IPS-18c (cell line): ENCODE data around the gene DOK4.
"Not testable (repeated sequence)": the region's sequence is repeated elsewhere in the genome, so short reads cannot be mapped to it uniquely, and the experiment has no call there.

Source experiments
- H3K4me3 ChIP-seq: 2 replicates; pipeline ENCODE4 v1.7.0; 2013; ENCODE audit warnings: low read depth, mild to moderate bottlenecking, low read length, moderate library complexity; ENCODE audit not compliant: insufficient read depth
- H3K9me3 ChIP-seq: one replicate; pipeline ENCODE4 v1.6.1; 2013; ENCODE audit warnings: mild to moderate bottlenecking, low read length, moderate library complexity; ENCODE audit not compliant: control insufficient read depth, insufficient read depth

DOK4 gene

DNA sequence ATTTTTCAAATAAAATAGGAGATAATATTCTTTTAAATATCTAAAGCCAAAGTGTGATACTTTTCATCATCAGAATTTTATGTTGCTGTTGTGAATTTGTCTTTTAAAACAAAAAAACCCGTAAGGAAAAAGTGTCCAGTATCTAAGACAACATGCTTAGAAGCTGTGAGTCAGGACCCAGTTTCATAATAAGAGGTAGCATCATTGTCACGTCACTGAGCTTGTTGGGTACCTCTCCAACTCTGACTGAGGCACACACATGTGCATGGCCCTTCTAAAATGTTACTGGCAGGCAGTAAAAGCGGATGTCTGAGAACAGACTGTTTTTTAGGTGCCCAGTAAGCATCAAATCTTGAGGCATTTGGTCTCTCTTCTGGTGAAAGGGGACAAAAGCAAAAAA is 41.6 kb downstream of the DOK4 start:
- Histone ChIP-seq H3K4me3 (no peak overlapping the region), H3K9me3 (no peaks in the 10 kb centered on the region)

DNA sequence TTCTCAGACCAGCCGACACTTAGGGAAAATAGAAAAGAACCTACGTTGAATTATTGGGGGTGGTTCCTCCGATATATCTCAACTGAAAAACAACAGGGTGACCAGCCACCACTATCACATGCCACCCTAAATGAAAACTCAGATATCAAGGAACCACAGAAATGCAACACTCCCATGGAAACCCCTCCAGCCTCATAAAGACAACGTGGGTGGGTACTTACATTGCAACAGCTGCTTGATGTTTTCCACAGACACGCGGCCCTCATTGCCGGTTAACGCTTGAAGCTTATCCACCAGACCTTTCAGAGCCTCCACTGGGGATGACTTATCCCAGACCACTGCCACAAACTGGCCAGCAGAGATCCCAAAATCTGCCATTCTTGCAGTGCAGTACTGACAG is 45.7 kb downstream of the DOK4 start:
- H3K4me3 ChIP-seq, H3K9me3 ChIP-seq: not testable (repeated sequence)

DNA sequence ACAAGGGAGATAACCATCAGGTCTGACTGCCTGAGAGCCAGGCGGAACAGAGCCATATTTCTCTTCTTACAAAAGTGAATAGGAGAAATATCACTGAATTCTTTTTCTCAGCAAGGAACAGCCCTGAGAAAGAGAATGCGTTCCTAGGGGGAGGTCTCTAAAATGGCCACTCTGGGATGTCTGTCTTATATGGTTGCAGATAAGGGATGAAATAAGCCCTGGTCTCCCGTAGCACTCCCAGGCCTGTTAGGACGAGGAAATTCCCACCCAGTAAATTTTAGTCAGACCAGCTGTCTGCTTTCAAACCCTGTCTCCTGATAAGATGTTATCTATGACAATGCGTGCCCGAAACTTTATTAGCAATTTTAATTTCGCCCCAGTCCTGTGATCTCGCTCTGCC is 46.3 kb downstream of the DOK4 start:
- not testable (repeated sequence) for H3K9me3 ChIP-seq, H3K4me3 ChIP-seq

DNA sequence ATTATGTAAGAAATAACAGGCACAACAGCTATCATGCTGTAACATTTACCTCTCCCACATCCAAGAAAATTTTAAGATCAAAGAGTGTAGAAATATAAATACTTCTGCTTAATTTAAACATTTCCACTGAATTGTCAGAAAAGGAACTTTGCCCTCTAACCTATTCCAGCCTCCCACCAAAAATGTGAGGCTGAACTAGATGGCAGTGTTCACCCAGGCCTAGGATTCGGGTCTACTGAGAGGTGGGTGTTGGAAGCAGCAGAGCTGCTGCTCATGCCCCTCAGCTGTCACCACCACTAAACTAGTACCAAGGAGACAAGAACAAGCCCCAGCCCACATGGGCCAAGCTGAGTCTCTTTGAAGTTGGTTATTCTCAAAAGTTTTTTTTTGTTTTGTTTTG is 50.5 kb downstream of the DOK4 start:
- Histone ChIP-seq H3K9me3 (no peaks in the 10 kb centered on the region), H3K4me3 (no peak overlapping the region)

DNA sequence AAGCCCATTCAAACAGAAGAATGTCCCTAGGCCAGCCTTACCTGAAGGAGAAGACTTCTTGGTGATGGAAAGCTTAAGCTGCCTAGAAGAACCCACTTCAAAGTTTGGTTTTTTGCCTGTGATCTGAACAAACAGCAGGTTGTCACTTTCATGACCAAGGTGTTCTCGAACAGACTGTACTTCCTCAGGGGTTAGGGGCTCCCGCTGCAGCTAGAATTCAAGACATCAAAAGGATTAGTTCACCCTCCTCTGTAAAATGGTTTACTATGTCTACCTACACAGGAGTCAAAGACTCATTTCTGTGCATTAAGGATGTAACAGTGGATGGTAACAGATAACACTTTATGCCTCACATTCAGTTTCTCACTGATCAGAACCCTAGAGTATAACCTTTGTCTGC is 52.3 kb downstream of the DOK4 start:
- Histone ChIP-seq H3K9me3 (no peaks in the 10 kb centered on the region), H3K4me3 (no peak overlapping the region)

DNA sequence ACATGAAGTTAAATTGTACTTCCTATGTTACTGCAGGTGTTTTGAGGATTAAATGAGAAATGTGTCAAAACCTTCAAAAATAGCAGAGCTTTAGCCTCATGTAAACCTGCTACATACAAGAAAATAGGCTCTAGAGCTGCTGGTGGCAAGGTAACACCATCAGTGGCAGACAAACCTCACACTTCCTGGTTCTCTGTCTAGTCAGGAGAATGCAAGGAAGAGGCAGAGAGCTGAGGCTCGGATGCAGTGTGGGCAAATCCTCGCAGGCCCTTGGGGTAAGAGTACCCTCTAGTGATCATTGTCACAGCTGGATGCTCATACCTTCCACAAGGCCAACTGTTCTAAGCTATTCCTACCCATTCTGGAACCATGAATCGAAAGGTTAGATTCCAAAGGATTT is 53.3 kb downstream of the DOK4 start:
- no peaks in the 10 kb centered on the region for H3K9me3 ChIP-seq
- H3K4me3 ChIP-seq: no peak overlapping the region

DNA sequence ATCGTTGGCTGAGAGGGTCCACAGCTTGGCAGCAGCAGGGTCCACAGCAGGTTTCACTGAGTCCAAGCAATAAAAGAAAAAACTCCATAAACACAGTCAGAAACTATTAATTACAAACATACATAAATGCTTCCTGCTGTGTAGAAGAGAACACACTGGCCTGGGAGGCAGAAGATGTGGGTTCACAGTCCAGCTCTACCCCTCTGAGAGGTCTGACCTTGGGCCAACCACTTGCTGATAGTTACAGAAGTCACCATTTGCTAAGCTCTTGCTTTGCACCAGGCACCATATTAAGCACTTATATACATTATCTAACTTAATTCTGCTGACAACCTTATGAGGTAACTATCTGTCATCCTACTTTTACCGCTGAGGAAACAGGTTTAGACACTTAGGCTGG is 53.8 kb downstream of the DOK4 start:
- Histone ChIP-seq H3K9me3 (no peaks in the 10 kb centered on the region), H3K4me3 (no peak overlapping the region)

DNA sequence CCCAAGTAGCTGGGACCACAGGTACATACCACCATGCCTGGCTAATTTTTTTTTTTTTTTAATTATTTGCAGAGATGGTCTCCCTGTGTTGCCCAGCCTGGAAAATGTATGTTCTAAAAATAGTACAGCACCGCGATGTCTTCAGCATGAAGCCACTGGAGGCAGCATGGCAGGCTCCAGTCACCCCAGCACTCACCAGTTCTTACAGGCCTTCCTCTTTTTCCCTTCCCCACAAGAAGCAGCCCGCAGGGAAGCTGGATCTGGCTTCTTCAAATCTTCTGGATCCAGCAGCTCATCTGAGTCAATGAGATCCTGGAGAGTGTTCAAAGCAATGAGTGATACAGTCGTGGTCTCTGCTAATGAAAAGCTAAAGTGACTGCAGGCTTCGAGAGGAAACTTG is 55.3 kb downstream of the DOK4 start:
- Histone ChIP-seq H3K4me3 (no peak overlapping the region), H3K9me3 (no peaks in the 10 kb centered on the region)

DNA sequence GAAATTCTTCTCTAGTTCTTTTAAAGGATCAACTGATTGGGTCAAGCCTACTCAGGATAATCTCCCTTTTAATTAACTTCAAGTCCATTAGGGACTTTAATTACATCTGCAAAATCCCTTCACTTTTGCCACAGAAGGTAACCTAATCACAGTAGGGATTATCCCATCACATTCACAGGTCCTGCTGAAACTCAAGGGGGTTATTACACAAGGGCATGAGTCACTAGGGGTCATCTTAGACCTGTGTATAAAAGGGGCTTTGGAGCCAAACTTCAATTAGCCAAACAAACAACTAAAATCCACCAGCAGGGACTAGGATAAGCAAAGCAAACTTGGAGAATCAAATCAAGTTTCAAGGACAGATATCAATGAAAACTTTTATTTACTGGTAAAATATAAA is 58.5 kb downstream of the DOK4 start:
- no peaks in the 10 kb centered on the region for H3K9me3 ChIP-seq
- H3K4me3 ChIP-seq: no peak overlapping the region

DNA sequence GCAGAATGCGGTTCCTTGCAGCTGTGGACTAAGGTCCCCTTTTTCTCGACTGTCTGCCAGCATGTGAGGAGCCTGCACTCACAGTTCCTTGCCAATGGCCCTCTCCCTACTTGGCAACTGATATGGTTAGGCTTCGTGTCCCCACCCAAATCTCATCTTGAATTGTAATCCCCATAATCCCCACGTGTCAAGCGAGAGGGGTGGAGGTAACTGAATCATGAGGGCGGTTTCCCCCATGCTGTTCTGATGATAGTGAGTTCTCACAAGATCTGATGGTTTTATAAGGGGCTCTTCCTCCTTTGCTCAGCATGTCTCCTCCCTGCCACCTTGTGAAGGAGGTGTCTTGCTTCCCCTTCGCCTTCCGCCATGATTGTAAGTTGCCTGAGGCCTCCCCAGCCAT is 59.0 kb downstream of the DOK4 start:
- Histone ChIP-seq H3K4me3 (no peak overlapping the region), H3K9me3 (no peaks in the 10 kb centered on the region)

DNA sequence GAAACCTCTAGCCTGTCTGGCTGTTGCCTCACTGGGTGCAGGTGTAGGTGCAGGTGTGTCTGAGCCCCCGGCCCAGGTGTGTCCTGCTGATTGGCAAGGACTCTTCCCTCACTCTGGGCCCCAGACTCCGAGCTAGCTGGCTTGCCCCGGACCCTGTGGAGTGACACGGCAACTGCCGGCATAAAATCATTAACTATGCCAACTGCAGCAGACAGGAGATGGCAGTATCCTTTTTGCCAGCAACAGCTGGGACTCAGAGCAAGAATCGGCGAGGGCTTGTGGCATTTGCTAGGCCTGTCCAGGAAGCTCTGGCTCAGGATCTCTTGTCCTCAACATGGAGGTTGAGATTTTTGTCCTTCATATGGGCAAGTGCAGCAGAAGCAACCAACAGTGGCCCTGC is 59.9 kb downstream of the DOK4 start:
- no peak overlapping the region for H3K4me3 ChIP-seq
- no peaks in the 10 kb centered on the region for H3K9me3 ChIP-seq

DNA sequence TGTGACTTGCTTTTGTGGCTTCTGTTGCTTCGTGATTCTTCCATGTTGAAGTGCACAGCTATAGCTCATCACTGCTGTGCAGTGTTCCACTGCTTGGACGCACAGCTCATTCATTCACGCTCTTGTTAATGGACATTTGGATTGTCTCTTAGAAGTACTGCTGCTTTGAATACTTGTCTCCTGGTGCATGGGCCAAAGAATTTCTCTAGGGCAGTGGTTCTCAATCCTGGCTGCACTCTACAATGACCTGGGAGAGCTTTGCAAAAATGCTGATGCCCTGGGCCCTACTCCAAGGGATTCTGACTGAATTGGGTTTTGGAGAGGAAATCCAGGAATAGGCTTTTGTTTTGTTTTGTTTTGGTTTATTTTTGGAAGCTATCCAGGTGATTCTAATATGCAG is 61.7 kb downstream of the DOK4 start:
- H3K9me3 ChIP-seq: no peaks in the 10 kb centered on the region
- no peak overlapping the region for H3K4me3 ChIP-seq

DNA sequence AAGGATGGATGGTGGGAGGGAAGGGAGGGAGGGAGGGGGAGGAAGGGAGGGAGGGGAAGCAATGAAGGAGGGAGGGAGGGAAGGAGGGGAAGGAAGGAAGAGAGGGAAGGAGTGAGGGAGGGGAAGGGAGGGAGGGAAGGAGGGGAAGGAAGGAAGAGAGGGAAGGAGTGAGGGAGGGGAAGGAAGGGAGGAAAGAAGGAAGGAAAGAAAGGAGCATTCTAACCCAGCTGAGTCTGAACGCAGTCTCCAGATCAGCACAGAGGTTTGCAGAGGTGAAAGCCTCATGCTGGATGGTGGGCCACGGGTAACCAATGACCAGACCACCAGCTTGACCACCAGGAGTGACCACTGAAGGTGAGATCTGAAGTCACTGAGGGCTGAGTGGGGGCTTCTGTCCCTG is 63.1 kb downstream of the DOK4 start:
- Histone ChIP-seq H3K4me3 (no peak overlapping the region), H3K9me3 (no peaks in the 10 kb centered on the region)

DNA sequence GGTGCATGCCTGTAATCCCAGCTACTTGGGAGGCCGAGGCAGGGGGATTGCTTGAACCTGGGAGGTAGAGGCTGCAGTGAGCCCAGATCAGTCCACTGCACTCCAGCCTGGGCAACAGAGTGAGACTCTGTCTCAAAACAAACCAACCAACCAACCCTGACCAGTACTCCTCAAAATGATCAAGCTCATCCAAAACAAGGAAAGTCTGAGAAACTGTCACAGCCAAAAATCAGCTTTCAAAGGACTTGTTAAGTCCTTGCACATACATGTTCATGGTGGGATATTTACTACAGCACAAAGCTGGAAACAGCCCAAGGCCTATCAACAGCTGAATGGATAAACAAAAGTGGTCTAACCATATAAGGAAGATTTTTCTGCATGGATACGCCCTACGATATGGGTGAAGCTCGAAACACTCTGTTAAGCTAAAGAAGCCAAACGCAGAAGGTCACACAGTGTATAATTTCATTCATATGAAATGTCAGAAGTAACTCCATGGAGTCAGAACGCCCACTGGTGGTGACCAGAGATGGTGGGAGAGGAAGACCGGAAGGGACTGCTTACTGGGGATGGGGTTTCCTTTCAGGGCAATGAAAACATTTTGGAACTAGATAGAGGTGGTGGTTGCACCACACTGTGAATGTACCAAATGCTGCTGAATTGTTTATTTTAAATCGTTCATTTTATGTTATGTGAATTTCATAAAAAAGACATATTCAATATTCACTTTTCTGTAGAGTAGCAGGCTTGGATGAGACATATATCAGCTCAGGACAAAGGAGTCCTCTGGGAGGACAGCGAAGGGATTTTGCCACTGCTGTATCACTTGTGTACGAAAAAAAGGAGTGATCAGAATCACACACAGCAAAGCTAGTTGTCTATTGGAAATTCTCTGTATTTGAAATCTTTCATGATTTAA is 64.0 kb downstream of the DOK4 start:
- H3K4me3 ChIP-seq: no peak overlapping the region
- H3K9me3 ChIP-seq: no peaks in the 10 kb centered on the region
